SU-DHL-6 (cell line): ENCODE results near the gene PRAMEF33.
"Not testable (repeated sequence)": the region's sequence is repeated elsewhere in the genome, so short reads cannot be mapped to it uniquely, and the experiment has no call there.

Experiments used
- H2AFZ ChIP-seq: fragments of 200-600 bp; sonication (generic); 2 replicates; pipeline ENCODE4 v1.6.1; 2014; ENCODE audit warnings: low read depth, mild to moderate bottlenecking, moderate library complexity, mixed read lengths, antibody characterized with exemption, low read length; ENCODE audit not compliant: severe bottlenecking
- H3F3A ChIP-seq: fragments of 200-600 bp; shearing (Covaris generic); 2 replicates; pipeline ENCODE4 v1.6.0; 2016; ENCODE audit warnings: antibody characterized with exemption, mild to moderate bottlenecking; ENCODE audit not compliant: insufficient read depth
- H3K27ac ChIP-seq: fragments of 200-600 bp; sonication (generic); 2 replicates; pipeline ENCODE4 v1.5.1; 2016; ENCODE audit warnings: low read depth, mild to moderate bottlenecking, low read length, moderate library complexity, mixed read lengths
- H3K27me3 ChIP-seq: fragments of 200-600 bp; sonication (generic), shearing (Covaris generic); 2 replicates; pipeline ENCODE4 v1.6.0; 2014; ENCODE audit warnings: mild to moderate bottlenecking, low read length
- H3K36me3 ChIP-seq: fragments of 200-600 bp; sonication (generic); 2 replicates; pipeline ENCODE4 v1.6.1; 2014; ENCODE audit warnings: mild to moderate bottlenecking, low read length, mixed read lengths
- H3K4me2 ChIP-seq: fragments of 300-600, 200-600 bp; shearing (Covaris generic), sonication (generic); 2 replicates; pipeline ENCODE4 v1.6.0; 2014; ENCODE audit warnings: low read length, low read depth, mild to moderate bottlenecking; ENCODE audit not compliant: poor library complexity, severe bottlenecking
- H3K4me3 ChIP-seq: fragments of 200-600 bp; sonication (generic); 2 replicates; pipeline ENCODE4 v1.5.1; 2014; ENCODE audit warnings: antibody characterized with exemption, low read length, mild to moderate bottlenecking, mixed read lengths; ENCODE audit not compliant: insufficient read depth, poor library complexity, severe bottlenecking
- H3K79me2 ChIP-seq: fragments of 200-600 bp; sonication (generic); 2 replicates; pipeline ENCODE4 v1.6.1; 2014; ENCODE audit warnings: mild to moderate bottlenecking, low read length, moderate library complexity; ENCODE audit not compliant: insufficient read depth
- H3K9ac ChIP-seq: fragments of 200-600 bp; sonication (generic); 2 replicates; pipeline ENCODE4 v1.7.0; 2014; ENCODE audit warnings: mild to moderate bottlenecking, low read length
- H3K9me2 ChIP-seq: fragments of 200-600 bp; sonication (generic); replicated peaks from 2 replicates; pipeline ENCODE4 v1.6.1; 2014; ENCODE audit warnings: low read length; ENCODE audit not compliant: insufficient read depth
- H3K9me3 ChIP-seq: fragments of 200-600 bp; sonication (generic); 2 replicates; pipeline ENCODE4 v1.6.1; 2014; ENCODE audit warnings: low read length, mixed read lengths; ENCODE audit not compliant: insufficient read depth
- H4K20me1 ChIP-seq: fragments of 200-600 bp; sonication (generic); 2 replicates; pipeline ENCODE4 v1.6.1; 2014; ENCODE audit warnings: low read depth, mild to moderate bottlenecking, antibody characterized with exemption, low read length, moderate library complexity, mixed read lengths

The PRAMEF33 gene

DNA sequence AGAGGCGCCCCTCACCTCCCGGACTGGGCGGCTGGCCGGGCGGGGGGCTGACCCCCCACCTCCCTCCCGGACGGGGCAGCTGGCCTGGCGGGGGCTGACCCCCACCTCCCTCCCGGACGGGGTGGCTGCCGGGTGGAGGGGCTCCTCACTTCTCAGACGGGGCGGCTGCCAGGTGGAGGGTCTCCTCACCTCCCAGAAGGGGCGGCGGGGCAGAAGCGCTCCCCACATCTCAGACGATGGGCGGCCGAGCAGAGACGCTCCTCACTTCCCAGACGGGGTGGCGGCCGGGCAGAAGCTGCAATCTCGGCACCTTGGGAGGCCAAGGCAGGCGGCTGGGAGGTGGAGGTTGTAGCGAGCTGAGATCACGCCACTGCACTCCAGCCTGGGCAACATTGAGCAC is 4.6 kb upstream of the PRAMEF33 start:
- not testable (repeated sequence) for H4K20me1 ChIP-seq, H3K79me2 ChIP-seq, H3F3A ChIP-seq, H3K36me3 ChIP-seq, H3K9me2 ChIP-seq, H2AFZ ChIP-seq, H3K27ac ChIP-seq, H3K9me3 ChIP-seq, H3K4me2 ChIP-seq, H3K9ac ChIP-seq, H3K4me3 ChIP-seq, H3K27me3 ChIP-seq

DNA sequence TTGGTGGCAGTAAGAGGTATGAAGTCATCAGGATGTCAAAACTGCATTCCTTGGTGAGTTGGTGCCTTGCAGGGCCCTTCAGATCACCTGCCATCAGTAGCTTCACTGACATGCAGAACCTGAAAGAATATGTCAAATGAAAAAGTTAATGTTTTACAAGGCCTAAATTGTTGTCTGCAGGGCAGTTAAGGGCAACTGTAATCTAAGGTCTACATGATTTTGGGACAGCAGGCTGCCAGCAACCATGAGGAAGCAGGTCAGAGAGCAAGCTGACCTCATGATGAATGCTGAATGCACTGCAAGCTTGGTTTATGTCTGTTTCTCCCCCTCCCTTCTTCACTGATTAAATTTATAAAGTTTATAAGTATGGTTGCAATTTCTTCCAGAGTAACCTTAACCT is 1.1 kb upstream of the PRAMEF33 start:
- H3K27ac ChIP-seq, H3F3A ChIP-seq, H3K9me3 ChIP-seq, H2AFZ ChIP-seq, H3K79me2 ChIP-seq, H3K27me3 ChIP-seq, H3K9me2 ChIP-seq, H3K4me3 ChIP-seq, H3K4me2 ChIP-seq, H3K9ac ChIP-seq, H3K36me3 ChIP-seq, H4K20me1 ChIP-seq: not testable (repeated sequence)

DNA sequence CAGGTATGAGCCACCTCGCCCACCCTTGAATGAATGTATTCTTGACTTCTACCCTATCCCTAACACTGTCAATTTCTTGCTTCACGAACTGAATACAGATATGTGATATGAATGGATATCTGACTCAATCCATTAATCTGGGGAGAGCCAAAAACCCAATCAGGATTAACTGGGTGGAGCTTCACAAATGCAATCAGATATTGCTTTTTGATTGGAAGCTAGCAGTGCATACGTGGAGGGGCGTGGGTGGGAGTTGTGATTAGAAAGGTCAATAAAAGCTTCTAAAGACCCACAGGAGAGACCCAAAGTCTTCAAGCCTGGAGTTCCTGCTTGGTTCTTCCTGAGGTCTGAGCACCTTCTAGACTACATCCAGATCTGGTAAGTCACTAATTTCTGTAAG is 11.9 kb downstream of the PRAMEF33 start, which contains the start of gene PRAMEF15:
Gene PRAMEF15, plus strand, starts transcription at position 301 of the 400 bp plus-strand sequence. CDS start 2,827 bp downstream, outside the sequence.
- H3K27ac ChIP-seq, H3K9me3 ChIP-seq, H3K9me2 ChIP-seq: not testable (repeated sequence)

DNA sequence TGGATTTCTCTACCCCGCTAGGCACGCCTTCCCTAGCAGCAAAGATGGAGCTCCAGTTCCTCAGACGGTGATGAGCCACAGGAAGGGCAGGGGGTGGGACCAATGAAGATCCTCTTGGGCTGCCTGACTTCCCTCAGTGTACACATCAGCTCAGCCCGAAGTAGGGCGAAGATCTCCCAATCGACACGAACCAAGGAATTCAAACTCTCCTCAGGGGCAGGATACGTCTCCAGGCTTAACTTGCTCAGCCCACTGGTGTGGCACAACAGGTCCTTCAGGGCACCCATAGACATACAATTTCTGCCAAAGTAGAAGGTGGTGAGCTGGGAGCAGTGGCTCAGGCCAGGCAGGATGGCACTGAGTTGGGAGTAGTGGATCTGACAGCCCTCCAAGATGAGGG is 39.2 kb downstream of the PRAMEF33 start:
- H3K9me2 ChIP-seq, H3K4me3 ChIP-seq, H3F3A ChIP-seq, H4K20me1 ChIP-seq, H3K27ac ChIP-seq, H3K9me3 ChIP-seq, H3K27me3 ChIP-seq, H3K36me3 ChIP-seq, H3K79me2 ChIP-seq, H2AFZ ChIP-seq, H3K9ac ChIP-seq, H3K4me2 ChIP-seq: not testable (repeated sequence)

More for the DNA sequence above, 11.9 kb downstream of the PRAMEF33 start, which contains the start of gene PRAMEF15:
- H3K9ac ChIP-seq, H2AFZ ChIP-seq, H4K20me1 ChIP-seq, H3F3A ChIP-seq, H3K79me2 ChIP-seq, H3K4me2 ChIP-seq, H3K27me3 ChIP-seq, H3K4me3 ChIP-seq, H3K36me3 ChIP-seq: not testable (repeated sequence)

DNA sequence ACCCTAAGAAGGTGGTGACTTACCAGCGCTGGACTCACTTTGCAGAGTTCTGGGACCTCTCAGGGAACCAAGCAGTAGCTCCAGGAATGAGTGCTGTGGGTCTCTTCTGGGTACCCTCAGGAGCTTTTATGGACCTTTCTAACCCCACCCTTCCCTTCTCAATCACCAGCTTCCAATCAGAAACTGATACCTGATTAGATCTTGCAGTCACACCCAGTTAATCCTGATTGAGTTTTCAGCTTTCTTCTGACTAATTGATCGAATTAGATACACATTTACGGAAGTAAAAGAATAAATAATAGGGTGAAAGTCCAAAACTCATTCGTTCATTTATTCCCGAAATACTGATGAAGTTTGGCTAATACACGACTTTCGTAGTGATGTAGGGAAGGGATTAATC is 43.7 kb downstream of the PRAMEF33 start, which contains the start of gene PRAMEF14:
Gene PRAMEF14, minus strand, starts transcription at position 101 of the 400 bp plus-strand sequence. CDS start 1,820 bp downstream, outside the sequence.
- not testable (repeated sequence) for H3K27ac ChIP-seq

DNA sequence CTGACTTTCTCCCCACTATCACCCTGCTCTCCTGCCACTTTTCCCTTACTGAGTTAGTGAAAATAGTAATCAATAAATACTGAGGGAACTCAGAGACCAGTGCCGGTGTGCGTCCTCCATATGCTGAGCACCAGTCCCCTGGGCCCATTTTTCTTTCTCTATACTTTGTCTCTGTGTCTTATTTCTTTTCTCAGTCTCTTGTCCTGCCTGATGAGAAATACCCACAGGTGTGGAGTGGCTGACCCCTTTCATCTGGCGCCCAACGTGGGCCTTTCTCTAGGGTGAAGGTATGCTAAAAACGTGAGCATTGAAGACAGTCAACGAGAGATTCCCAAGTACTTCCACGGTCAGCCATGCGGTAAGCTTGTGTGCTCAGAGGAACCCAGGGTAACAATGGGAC is 50.1 kb downstream of the PRAMEF33 start:
- H3K9me3 ChIP-seq, H3K9me2 ChIP-seq, H4K20me1 ChIP-seq, H3K4me3 ChIP-seq, H3K36me3 ChIP-seq, H3F3A ChIP-seq, H3K27me3 ChIP-seq, H3K79me2 ChIP-seq, H3K9ac ChIP-seq, H2AFZ ChIP-seq, H3K4me2 ChIP-seq, H3K27ac ChIP-seq: not testable (repeated sequence)

More for the DNA sequence above, 43.7 kb downstream of the PRAMEF33 start, which contains the start of gene PRAMEF14:
- not testable (repeated sequence) for H3K36me3 ChIP-seq, H2AFZ ChIP-seq, H3K9me2 ChIP-seq, H4K20me1 ChIP-seq, H3K9me3 ChIP-seq, H3K27me3 ChIP-seq, H3K4me2 ChIP-seq, H3F3A ChIP-seq, H3K9ac ChIP-seq, H3K4me3 ChIP-seq, H3K79me2 ChIP-seq

DNA sequence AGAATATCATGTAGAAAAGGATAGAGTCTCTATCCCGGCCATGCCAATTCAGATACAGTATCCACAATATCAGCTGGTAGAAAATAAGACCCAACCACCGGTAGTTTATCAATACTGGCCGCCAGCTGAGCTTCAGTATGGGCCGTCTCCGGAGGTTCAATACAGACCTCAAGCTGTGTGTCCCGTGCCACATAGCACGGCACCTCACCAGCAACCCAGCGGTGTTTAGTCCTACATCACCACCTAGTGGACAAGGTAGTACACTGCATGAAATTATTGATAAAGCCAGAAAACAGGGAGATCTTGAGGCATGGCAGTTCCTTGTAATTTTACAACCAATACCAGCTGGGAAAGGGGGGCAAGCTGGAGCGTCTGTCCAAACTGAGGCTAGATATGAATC is 51.1 kb downstream of the PRAMEF33 start:
- H3K9me2 ChIP-seq, H3K79me2 ChIP-seq, H3K4me3 ChIP-seq, H3K27ac ChIP-seq, H2AFZ ChIP-seq, H3K36me3 ChIP-seq, H3K9ac ChIP-seq, H3K4me2 ChIP-seq, H3K27me3 ChIP-seq, H3F3A ChIP-seq, H3K9me3 ChIP-seq, H4K20me1 ChIP-seq: not testable (repeated sequence)

DNA sequence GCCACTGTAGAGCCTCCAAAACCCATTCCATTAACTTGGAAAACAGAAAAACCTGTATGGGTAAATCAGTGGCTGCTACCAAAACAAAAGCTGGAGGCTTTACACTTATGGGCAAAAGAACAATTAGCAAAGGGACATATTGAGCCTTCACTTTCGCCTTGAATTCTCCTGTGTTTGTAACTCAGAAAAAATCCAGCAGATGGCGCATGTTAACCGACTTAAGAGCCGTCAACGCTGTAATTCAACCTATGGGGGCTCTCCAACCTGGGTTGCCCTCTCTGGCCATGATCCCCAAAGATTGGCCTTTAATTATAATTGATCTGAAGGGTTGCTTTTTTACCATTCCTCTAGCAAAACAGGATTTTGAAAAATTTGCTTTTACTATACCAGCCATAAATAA is 53.4 kb downstream of the PRAMEF33 start:
- H3K4me2 ChIP-seq, H3K4me3 ChIP-seq, H4K20me1 ChIP-seq: not testable (repeated sequence)

More for the DNA sequence above, 53.4 kb downstream of the PRAMEF33 start:
- H3K36me3 ChIP-seq, H3K27ac ChIP-seq, H3F3A ChIP-seq, H3K9me2 ChIP-seq, H3K79me2 ChIP-seq, H3K27me3 ChIP-seq, H3K9me3 ChIP-seq, H2AFZ ChIP-seq, H3K9ac ChIP-seq: not testable (repeated sequence)
